Stimulated activated CD8-positive, alpha-beta memory T cell treated with anti-CD3 and anti-CD28 coated beads, Interleukin-4, amount 100 ng/mL, for 1 hour (primary cell): ENCODE results near the gene FOXK2.
"Not testable (repeated sequence)": the region's sequence is repeated elsewhere in the genome, so short reads cannot be mapped to it uniquely, and the experiment has no call there.

ENCODE experiments used
- DNase-seq, 2 donors: peaks; one replicate each; pipeline ENCODE4 v3.0.0-alpha.2; 2020; ENCODE audit warnings: low read depth in 2 of 2, low spot score in 1 of 2

The FOXK2 gene

GRCh38 chr17:82495844-82496528 is 23.5 kb upstream of the FOXK2 start:
- no peak for DNase-seq

- DNase-seq: peak; percentile 74 to 81
These were observed 22.8 kb upstream of the FOXK2 start for GRCh38 chr17:82496529-82497434.

- peak in 1 of 2 donors; percentile 16 for DNase-seq
These were observed 21.8 kb upstream of the FOXK2 start for GRCh38 chr17:82497483-82498405.

- no peak for DNase-seq
These were observed 17.3 kb upstream of the FOXK2 start for GRCh38 chr17:82502207-82502606.

- DNase-seq: no peak
These were observed 16.3 kb upstream of the FOXK2 start for GRCh38 chr17:82503094-82503727.

GRCh38 chr17:82503728-82504308 is 15.7 kb upstream of the FOXK2 start:
- no peak for DNase-seq

GRCh38 chr17:82505296-82505695 is 14.2 kb upstream of the FOXK2 start:
- no peak for DNase-seq

GRCh38 chr17:82506402-82506801 is 13.1 kb upstream of the FOXK2 start:
- DNase-seq: not testable (repeated sequence)

GRCh38 chr17:82507631-82508175 is 11.8 kb upstream of the FOXK2 start:
- no peak for DNase-seq

GRCh38 chr17:82511642-82512041 is 7.9 kb upstream of the FOXK2 start:
- DNase-seq: not testable (repeated sequence)

GRCh38 chr17:82513864-82514263 is 5.7 kb upstream of the FOXK2 start:
- not testable (repeated sequence) for DNase-seq

- DNase-seq: no peak
These were observed 2.2 kb upstream of the FOXK2 start for GRCh38 chr17:82517230-82517865.

GRCh38 chr17:82519971-82520903 is 705 bp downstream of the FOXK2 start:
- DNase-seq: no peak

- no peak for DNase-seq
These were observed 5.0 kb downstream of the FOXK2 start for GRCh38 chr17:82524540-82524939.

- no peak for DNase-seq
These were observed 6.2 kb downstream of the FOXK2 start for GRCh38 chr17:82525712-82526111.

- no peak for DNase-seq
These were observed 8.4 kb downstream of the FOXK2 start for GRCh38 chr17:82527898-82528297.

GRCh38 chr17:82528484-82529265 is 9.1 kb downstream of the FOXK2 start:
- no peak for DNase-seq

- DNase-seq: no peak
These were observed 10.4 kb downstream of the FOXK2 start for GRCh38 chr17:82529914-82530300.
